GM23338 (cell line): ENCODE data around the gene ABCA1. TPM values are rescaled to one million over a fixed set of nuclear protein-coding genes. Genes with fewer than 3 reads are reported as not detected.

Experiments
- ATAC-seq: fragments of 200-7000 bp; cut with Tn5 transposase; 3 replicates; pipeline ENCODE4 v1.9.1; 2020
- DNase-seq: peaks from one replicate; pipeline ENCODE4 v3.0.0-alpha.2; 2015; ENCODE audit warnings: low spot score
- H2AFZ ChIP-seq: fragments of 200-600 bp; sonication (generic); 2 replicates; pipeline ENCODE4 v1.8.0; 2016; ENCODE audit warnings: antibody characterized with exemption, mild to moderate bottlenecking, moderate library complexity
- H3F3A ChIP-seq: fragments of 200-600 bp; sonication (generic); replicated peaks from 2 replicates; pipeline ENCODE4 v1.8.0; 2017; ENCODE audit warnings: antibody characterized with exemption, mixed run types, low read depth
- H3K27ac ChIP-seq: fragments of 200-600 bp; sonication (generic); 2 replicates; pipeline ENCODE4 v1.6.1; 2016; ENCODE audit warnings: low read depth
- H3K27me3 ChIP-seq: fragments of 200-600 bp; sonication (generic); 2 replicates; pipeline ENCODE4 v1.8.0; 2016; ENCODE audit warnings: mild to moderate bottlenecking, mixed run types, moderate library complexity; ENCODE audit not compliant: insufficient read depth
- H3K36me3 ChIP-seq: fragments of 200-600 bp; sonication (generic); 2 replicates; pipeline ENCODE4 v1.8.0; 2016; ENCODE audit warnings: mild to moderate bottlenecking; ENCODE audit not compliant: insufficient read depth
- H3K4me1 ChIP-seq: fragments of 200-600 bp; sonication (generic); 2 replicates; pipeline ENCODE4 v1.8.0; 2016; ENCODE audit warnings: mild to moderate bottlenecking, moderate library complexity; ENCODE audit not compliant: insufficient read depth
- H3K4me2 ChIP-seq: fragments of 200-600 bp; sonication (generic); 2 replicates; pipeline ENCODE4 v1.7.1; 2017; ENCODE audit warnings: mixed run types
- H3K4me3 ChIP-seq: fragments of 200-600 bp; sonication (generic); 2 replicates; pipeline ENCODE4 v1.6.1; 2016; ENCODE audit warnings: mixed run types
- H3K79me2 ChIP-seq: fragments of 200-600 bp; sonication (generic); replicated peaks from 2 replicates; pipeline ENCODE4 v1.8.0; 2017; ENCODE audit warnings: mild to moderate bottlenecking; ENCODE audit not compliant: insufficient read depth
- H3K9me2 ChIP-seq: fragments of 200-600 bp; sonication (generic); 2 replicates; pipeline ENCODE4 v1.8.0; 2017; ENCODE audit not compliant: insufficient read depth
- H4K20me1 ChIP-seq: fragments of 200-600 bp; sonication (generic); replicated peaks from 2 replicates; pipeline ENCODE4 v1.8.0; 2017; ENCODE audit warnings: mild to moderate bottlenecking; ENCODE audit not compliant: insufficient read depth
- H3K27ac Mint-ChIP-seq: 2 replicates; pipeline ENCODE4 v1.8.0; 2020; ENCODE audit warnings: inconsistent platforms, mild to moderate bottlenecking, moderate library complexity, mixed read lengths
- H3K27me3 Mint-ChIP-seq: 3 replicates; pipeline ENCODE4 v1.8.0; 2022; ENCODE audit warnings: low read depth, mild to moderate bottlenecking, moderate library complexity, mixed read lengths, inconsistent platforms; ENCODE audit not compliant: insufficient read depth, poor library complexity
- H3K36me3 Mint-ChIP-seq: 3 replicates; pipeline ENCODE4 v1.8.0; 2021; ENCODE audit warnings: low read depth, mild to moderate bottlenecking, inconsistent platforms, moderate library complexity, mixed read lengths
- H3K4me1 Mint-ChIP-seq: 3 replicates; pipeline ENCODE4 v1.8.0; 2020; ENCODE audit warnings: mild to moderate bottlenecking, inconsistent platforms, mixed read lengths
- H3K4me3 Mint-ChIP-seq: 3 replicates; pipeline ENCODE4 v1.8.0; 2021; ENCODE audit warnings: moderate library complexity, mild to moderate bottlenecking, inconsistent platforms, mixed read lengths
- H3K9me3 Mint-ChIP-seq: 3 replicates; pipeline ENCODE4 v1.8.0; 2020; ENCODE audit warnings: moderate library complexity, mild to moderate bottlenecking, inconsistent platforms, mixed read lengths
- CREB1 ChIP-seq: fragments of 250-450 bp; sonication (Bioruptor Pico); IDR thresholded peaks from 2 replicates; pipeline ENCODE4 v1.5.0; 2020; ENCODE audit warnings: low read depth, mild to moderate bottlenecking, moderate library complexity
- CTCF ChIP-seq, 2 experiments: fragments of 200-600 bp in 1 of 2; sonication (generic) in 1 of 2; conservative IDR thresholded peaks; 2 replicates each; pipeline versions ENCODE4 v1.5.1 to v1.6.1; 2016 to 2017; ENCODE audit warnings: antibody characterized with exemption in 2 of 2, low read depth in 2 of 2, mild to moderate bottlenecking in 2 of 2, moderate library complexity in 1 of 2
- ETS1 ChIP-seq: IDR thresholded peaks from 2 replicates; pipeline ENCODE4 v1.6.1; 2016; ENCODE audit warnings: antibody characterized with exemption
- EZH2 ChIP-seq: fragments of 200-600 bp; sonication (generic); IDR thresholded peaks from one replicate; pipeline ENCODE4 v1.8.0; 2017; ENCODE audit warnings: antibody characterized with exemption, mild to moderate bottlenecking, low read depth; ENCODE audit not compliant: unreplicated experiment
- EZH2phosphoT487 ChIP-seq: fragments of 200-600 bp; sonication (generic); IDR thresholded peaks from one replicate; pipeline ENCODE4 v1.8.1; 2018; ENCODE audit warnings: antibody characterized with exemption; ENCODE audit not compliant: unreplicated experiment
- JUNB ChIP-seq: IDR thresholded peaks from one replicate; pipeline ENCODE4 v1.6.1; 2016; ENCODE audit warnings: antibody characterized with exemption; ENCODE audit not compliant: unreplicated experiment
- NANOG ChIP-seq: IDR thresholded peaks from 2 replicates; pipeline ENCODE4 v1.6.1; 2016; ENCODE audit warnings: antibody characterized with exemption, borderline replicate concordance
- POLR2AphosphoS5 ChIP-seq: IDR thresholded peaks from 2 replicates; pipeline ENCODE4 v1.6.1; 2016; ENCODE audit warnings: antibody characterized with exemption, low read depth
- REST ChIP-seq: IDR thresholded peaks from one replicate; pipeline ENCODE4 v1.6.1; 2018; ENCODE audit warnings: antibody characterized with exemption; ENCODE audit not compliant: unreplicated experiment
- STAT1 ChIP-seq: IDR thresholded peaks from one replicate; pipeline ENCODE4 v1.6.1; 2016; ENCODE audit warnings: antibody characterized with exemption; ENCODE audit not compliant: unreplicated experiment
- ZNF114 ChIP-seq: fragments of 250-450 bp; sonication (Bioruptor Pico); IDR thresholded peaks from 2 replicates; pipeline ENCODE4 v1.5.0; 2020; ENCODE audit warnings: mild to moderate bottlenecking, moderate library complexity
- ZNF331 ChIP-seq: fragments of 250-450 bp; sonication (Bioruptor Pico); IDR thresholded peaks from 2 replicates; pipeline ENCODE4 v1.5.0; 2020; ENCODE audit warnings: low read depth, mild to moderate bottlenecking, moderate library complexity
- ZNF462 ChIP-seq: fragments of 250-450 bp; sonication (Bioruptor Pico); IDR thresholded peaks from 2 replicates; pipeline ENCODE4 v1.5.0; 2020; ENCODE audit warnings: mild to moderate bottlenecking, moderate library complexity
- polyA plus RNA-seq: library from polyadenylated mRNA; unstranded; fragments of >200 nt; fragmentation: Nextera tagmentation; extraction: Ambion mirVana; gene quantifications from 2 replicates; pipeline ENCODE4 v1.2.1, GENCODE V29; 2016
- total RNA-seq: library from RNA; depleted of rRNA; stranded (reverse); fragments of >200 nt; shearing (Covaris generic); gene quantifications from 2 replicates; pipeline ENCODE4 v1.2.3, GENCODE V29; 2014

The ABCA1 gene
- total and polyA plus RNA-seq, 2 experiments from 2014 or later, result 1.4 to 2.8 TPM

GRCh38 chr9:104921067-104921741 is 6.8 kb downstream of the ABCA1 start:
- DNase-seq (no peak), ATAC-seq (no peak)
- Mint-ChIP-seq H3K4me1 (peaks cover 22% of the 10 kb centered on the region), H3K4me3 (no peak overlapping the region), H3K27me3 (no peaks in the 10 kb centered on the region), H3K9me3 (no peaks in the 10 kb centered on the region), H3K27ac (no peak overlapping the region), H3K36me3 (no peaks in the 10 kb centered on the region)
- no peaks in the 10 kb centered on the region for H4K20me1 ChIP-seq
- H3K4me2 ChIP-seq, result no peak overlapping the region
- H3K4me1 ChIP-seq, result no peaks in the 10 kb centered on the region; the same call in 1 of the 2 replicates
- no peak overlapping the region for H3K4me3 ChIP-seq
- H3F3A ChIP-seq, result no peaks in the 10 kb centered on the region
- no peak overlapping the region for H3K27ac ChIP-seq
- H3K36me3 ChIP-seq, result no peaks in the 10 kb centered on the region
- peaks cover 4% of the 10 kb centered on the region; the same call in 1 of the 2 replicates for H3K79me2 ChIP-seq
- H3K9me2 ChIP-seq, result no peaks in the 10 kb centered on the region
- peaks cover 9% of the 10 kb centered on the region; the same call in 1 of the 2 replicates for H3K27me3 ChIP-seq
- no peak overlapping the region for H2AFZ ChIP-seq
- no peak for TF ChIP-seq JUNB
- TF ChIP-seq REST, result no peak
- TF ChIP-seq STAT1, result no peak
- no peak for TF ChIP-seq EZH2
- no peak for TF ChIP-seq EZH2phosphoT487
- no peak for TF ChIP-seq ZNF114 (CRISPR knock-in tag)
- TF ChIP-seq ZNF331 (CRISPR knock-in tag), result no peak
- no peak for TF ChIP-seq CREB1 (CRISPR knock-in tag)
- TF ChIP-seq NANOG, result no peak
- TF ChIP-seq ZNF462, result no peak
- TF ChIP-seq POLR2AphosphoS5, result no peak
- no peak for TF ChIP-seq ETS1
- no peak for TF ChIP-seq CTCF (conservative IDR thresholded peaks at IDR 0.05; ENCODE audit: low read depth in 2 of 2)
